Neutrophil (primary cell): Measurements from ENCODE around the gene PDCL3.

Experiments used
- H3K27ac ChIP-seq: fragments of 200-600 bp; sonication (generic); 2 replicates; pipeline ENCODE4 v1.5.1; 2016; ENCODE audit warnings: mild to moderate bottlenecking, moderate library complexity
- H3K27me3 ChIP-seq: fragments of 200-600 bp; sonication (generic); 2 replicates; pipeline ENCODE4 v1.6.0; 2016; ENCODE audit warnings: mild to moderate bottlenecking
- H3K36me3 ChIP-seq: fragments of 200-600 bp; sonication (generic); 2 replicates; pipeline ENCODE4 v1.5.1; 2017
- H3K4me1 ChIP-seq, 2 experiments: fragments of 200-600 bp in 1 of 2; sonication (generic) in 1 of 2; 1 replicate in 1 of 2; 2 replicates in 1 of 2; pipeline versions ENCODE4 v1.5.1 to v1.6.1; 2013 to 2016; ENCODE audit warnings: low read depth in 1 of 2, low read length in 1 of 2, mild to moderate bottlenecking in 1 of 2, moderate library complexity in 1 of 2; ENCODE audit not compliant: control insufficient read depth in 1 of 2, insufficient read depth in 1 of 2
- H3K4me3 ChIP-seq, 2 experiments: fragments of 200-600 bp in 1 of 2; sonication (generic) in 1 of 2; 1 replicate in 1 of 2; 2 replicates in 1 of 2; pipeline ENCODE4 v1.5.1; 2013 to 2016; ENCODE audit warnings: low read depth in 1 of 2, low read length in 1 of 2, mild to moderate bottlenecking in 1 of 2, moderate library complexity in 1 of 2
- H3K9me3 ChIP-seq: fragments of 200-600 bp; sonication (generic); 2 replicates; pipeline ENCODE4 v1.5.1; 2016
- CTCF ChIP-seq: fragments of 200-600 bp; sonication (generic); IDR thresholded peaks from 2 replicates; pipeline ENCODE4 v1.5.1; 2016; ENCODE audit warnings: antibody characterized with exemption

Gene PDCL3

DNA sequence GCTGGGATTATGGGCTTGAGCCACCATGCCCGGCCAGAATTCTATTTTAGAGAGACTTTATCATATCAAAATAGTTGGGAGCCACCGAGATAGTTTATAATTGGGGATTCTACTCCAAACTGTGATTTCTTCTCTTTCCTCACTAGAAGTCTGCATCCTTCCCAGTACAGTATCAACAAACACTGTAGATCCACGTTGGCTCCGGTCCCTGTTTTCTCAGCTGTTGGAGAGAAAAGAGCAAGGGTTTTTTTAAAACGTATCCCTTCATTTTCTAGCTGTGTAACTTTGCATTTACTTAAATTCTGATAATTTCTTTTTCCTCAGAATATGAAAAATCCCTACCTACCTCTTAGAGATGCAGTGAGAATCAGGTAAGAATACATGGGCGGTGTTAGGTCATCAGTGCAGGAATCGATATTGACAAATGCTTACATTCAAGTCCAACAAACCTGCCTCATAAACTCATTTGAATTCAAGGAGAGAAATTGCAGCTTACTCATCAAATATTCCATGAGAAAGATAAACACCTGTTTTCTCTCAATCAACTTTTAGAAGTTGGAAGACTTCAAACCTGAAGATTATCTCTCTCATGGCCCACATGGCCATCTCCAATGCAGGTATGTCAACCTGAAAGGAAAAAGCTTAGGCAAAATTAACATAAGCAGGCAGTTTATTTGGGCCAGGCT, 17.7 kb upstream of the PDCL3 start:
- Histone ChIP-seq H3K27me3 (no peaks in the 10 kb centered on the region), H3K4me1 (no peaks in the 10 kb centered on the region), H3K9me3 (no peaks in the 10 kb centered on the region), H3K36me3 (no peaks in the 10 kb centered on the region), H3K27ac (no peak overlapping the region), H3K4me3 (no peak overlapping the region)
- no peak for TF ChIP-seq CTCF

GRCh38 chr2:100546469-100546868, 16.3 kb upstream of the PDCL3 start:
- Histone ChIP-seq H3K4me3 (no peak overlapping the region), H3K27ac (no peak overlapping the region), H3K9me3 (no peaks in the 10 kb centered on the region), H3K4me1 (no peaks in the 10 kb centered on the region), H3K36me3 (no peaks in the 10 kb centered on the region), H3K27me3 (no peaks in the 10 kb centered on the region)
- no peak for TF ChIP-seq CTCF

DNA sequence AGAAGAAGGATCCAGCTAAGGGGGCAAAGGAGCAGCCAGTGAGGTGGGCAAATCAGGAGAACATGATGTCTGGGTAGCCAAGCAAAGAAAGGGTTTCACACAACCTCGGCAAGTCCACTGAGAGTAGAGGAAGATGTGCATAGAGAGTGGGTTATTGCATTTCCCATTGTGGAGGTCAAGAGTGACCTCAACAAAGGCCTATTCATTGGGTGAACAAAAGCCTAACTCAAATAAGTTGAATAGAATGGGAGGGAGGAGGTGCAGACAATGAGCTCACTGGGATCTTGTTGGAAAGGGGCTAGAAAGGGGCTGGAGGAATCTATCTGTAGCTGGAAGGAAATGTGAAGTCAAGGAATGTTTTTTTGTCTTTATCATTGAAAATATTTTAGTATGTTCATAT, 14.0 kb upstream of the PDCL3 start:
- H3K4me3 ChIP-seq: no peak overlapping the region
- H3K27me3 ChIP-seq: no peaks in the 10 kb centered on the region
- H3K9me3 ChIP-seq: no peaks in the 10 kb centered on the region
- no peak for TF ChIP-seq CTCF
- no peaks in the 10 kb centered on the region for H3K4me1 ChIP-seq
- H3K27ac ChIP-seq: no peak overlapping the region
- no peaks in the 10 kb centered on the region for H3K36me3 ChIP-seq

GRCh38 chr2:100551303-100551702, 11.5 kb upstream of the PDCL3 start:
- no peak overlapping the region for H3K4me3 ChIP-seq
- TF ChIP-seq CTCF: no peak

DNA sequence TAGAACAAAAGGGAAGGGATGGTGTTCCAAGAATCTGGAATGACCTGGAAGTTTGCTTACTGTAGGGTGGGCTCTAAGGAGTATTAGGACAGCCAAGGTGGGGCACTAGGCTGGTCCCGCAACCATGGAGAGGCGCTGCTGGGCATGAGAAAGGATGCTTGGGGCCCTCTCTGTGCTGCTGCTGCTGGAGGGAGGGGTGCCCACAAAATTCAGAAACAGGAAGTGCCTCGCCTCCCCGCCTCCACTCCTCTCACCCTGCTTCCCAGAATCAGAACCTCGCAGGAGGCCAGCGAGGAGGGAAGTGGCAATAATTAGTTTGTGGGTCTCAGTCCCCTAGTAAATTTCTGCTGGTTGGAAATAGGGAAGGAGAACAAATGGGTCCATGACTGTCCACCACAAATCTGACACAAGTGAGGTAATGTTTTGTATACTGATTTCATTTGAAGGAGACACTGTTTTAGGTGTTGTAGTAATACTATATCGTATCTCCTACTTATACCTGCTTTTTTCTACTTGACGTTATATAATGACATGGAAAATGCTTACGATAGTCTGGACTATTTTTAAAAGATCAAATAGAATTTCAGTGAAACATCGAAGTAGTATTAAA, 7.9 kb upstream of the PDCL3 start:
- Histone ChIP-seq H3K27me3 (no peaks in the 10 kb centered on the region), H3K4me1 (no peaks in the 10 kb centered on the region), H3K4me3 (no peak overlapping the region), H3K27ac (no peak overlapping the region), H3K9me3 (no peaks in the 10 kb centered on the region), H3K36me3 (no peaks in the 10 kb centered on the region)
- TF ChIP-seq CTCF: no peak

More at GRCh38 chr2:100551303-100551702, 11.5 kb upstream of the PDCL3 start:
- Histone ChIP-seq H3K36me3 (no peaks in the 10 kb centered on the region), H3K27me3 (no peaks in the 10 kb centered on the region), H3K27ac (no peak overlapping the region), H3K4me1 (no peaks in the 10 kb centered on the region), H3K9me3 (no peaks in the 10 kb centered on the region)
